ENCODE data around the gene KRTAP21-1.

Gene KRTAP21-1

GRCh38 chr21:30717105-30717504 is 38.1 kb downstream of the KRTAP21-1 start:
- Histone ChIP-seq H3K4me1 (ENCODE audit: insufficient read depth, low read length) (no peaks in the 10 kb centered on the region), H3K36me3 (ENCODE audit: insufficient read depth, low read length) (no peaks in the 10 kb centered on the region), H2AFZ (ENCODE audit: low read depth, low read length) (no peak overlapping the region), H3K9me3 (ENCODE audit: low read length) (no peaks in the 10 kb centered on the region), H3K4me3 (ENCODE audit: low read length) (no peak overlapping the region), H3K27me3 (ENCODE audit: insufficient read depth, low read length) (no peaks in the 10 kb centered on the region)

GRCh38 chr21:30714946-30715345 is 40.3 kb downstream of the KRTAP21-1 start:
- no peak overlapping the region for H3K4me3 ChIP-seq (ENCODE audit: low read length)
- no peaks in the 10 kb centered on the region for H3K9me3 ChIP-seq (ENCODE audit: low read length)
- H3K36me3 ChIP-seq (ENCODE audit: insufficient read depth, low read length) = no peaks in the 10 kb centered on the region
- no peaks in the 10 kb centered on the region for H3K27me3 ChIP-seq (ENCODE audit: insufficient read depth, low read length)
- H3K4me1 ChIP-seq (ENCODE audit: insufficient read depth, low read length) = no peaks in the 10 kb centered on the region
- no peak overlapping the region for H2AFZ ChIP-seq (ENCODE audit: low read depth, low read length)

- Histone ChIP-seq H3K4me1 (ENCODE audit: insufficient read depth, low read length) (no peaks in the 10 kb centered on the region), H3K4me3 (ENCODE audit: low read length) (no peak overlapping the region), H2AFZ (ENCODE audit: low read depth, low read length) (no peak overlapping the region), H3K9me3 (ENCODE audit: low read length) (no peaks in the 10 kb centered on the region), H3K36me3 (ENCODE audit: insufficient read depth, low read length) (no peaks in the 10 kb centered on the region), H3K27me3 (ENCODE audit: insufficient read depth, low read length) (no peaks in the 10 kb centered on the region)
These were observed 40.8 kb downstream of the KRTAP21-1 start for GRCh38 chr21:30714456-30714855.

- Histone ChIP-seq H3K4me1 (ENCODE audit: insufficient read depth, low read length) (no peaks in the 10 kb centered on the region), H2AFZ (ENCODE audit: low read depth, low read length) (no peak overlapping the region), H3K36me3 (ENCODE audit: insufficient read depth, low read length) (no peaks in the 10 kb centered on the region), H3K4me3 (ENCODE audit: low read length) (no peak overlapping the region), H3K9me3 (ENCODE audit: low read length) (no peaks in the 10 kb centered on the region), H3K27me3 (ENCODE audit: insufficient read depth, low read length) (no peaks in the 10 kb centered on the region)
These were observed 41.5 kb downstream of the KRTAP21-1 start for GRCh38 chr21:30713766-30714165.

GRCh38 chr21:30710499-30710898 is 44.7 kb downstream of the KRTAP21-1 start:
- Histone ChIP-seq H3K27me3 (ENCODE audit: insufficient read depth, low read length) (no peaks in the 10 kb centered on the region), H3K9me3 (ENCODE audit: low read length) (no peaks in the 10 kb centered on the region), H3K36me3 (ENCODE audit: insufficient read depth, low read length) (no peaks in the 10 kb centered on the region), H2AFZ (ENCODE audit: low read depth, low read length) (no peak overlapping the region), H3K4me1 (ENCODE audit: insufficient read depth, low read length) (no peaks in the 10 kb centered on the region), H3K4me3 (ENCODE audit: low read length) (no peak overlapping the region)

GRCh38 chr21:30707409-30707808 is 47.8 kb downstream of the KRTAP21-1 start:
- H3K4me3 ChIP-seq (ENCODE audit: low read length) = no peak overlapping the region
- H3K27me3 ChIP-seq (ENCODE audit: insufficient read depth, low read length) = no peaks in the 10 kb centered on the region
- no peaks in the 10 kb centered on the region for H3K36me3 ChIP-seq (ENCODE audit: insufficient read depth, low read length)
- H3K9me3 ChIP-seq (ENCODE audit: low read length) = no peaks in the 10 kb centered on the region
- no peak overlapping the region for H2AFZ ChIP-seq (ENCODE audit: low read depth, low read length)
- H3K4me1 ChIP-seq (ENCODE audit: insufficient read depth, low read length) = no peaks in the 10 kb centered on the region

Data from neuron (in vitro differentiated cells).